ENCODE data around the gene PCMTD2. TPM values are rescaled to one million over a fixed set of nuclear protein-coding genes. Genes with fewer than 3 reads are reported as not detected.

Gene PCMTD2
- total RNA-seq, 4 donors from 2014 or later: 51.3 to 96.9 (median 75.4) TPM

GRCh38 chr20:64258071-64258823 is 2.7 kb downstream of the PCMTD2 start:
- Histone ChIP-seq H3K27ac (no peak overlapping the region), H3K36me3 (no peaks in the 10 kb centered on the region), H3K4me1 (peaks cover 63 to 64% of the 10 kb centered on the region in 2 donors), H3K9me3 (no peaks in the 10 kb centered on the region), H3K27me3 (no peaks in the 10 kb centered on the region), H3K4me3 (peak overlapping the region in 1 of 4 donors; percentile 4)
- no peak for DNase-seq
- no peak for TF ChIP-seq CTCF (IDR thresholded peaks at IDR 0.05 in 4 of 5, conservative IDR thresholded peaks at IDR 0.05 in 1 of 5)
- TF ChIP-seq POLR2A (IDR thresholded peaks at IDR 0.05): no peak
- in situ Hi-C loops (cut with MboI; ENCODE audit: low sequenced_read_pairs in 4 of 4): no loop called here
- ATAC-seq: no peak
- intact Hi-C loops (cut with DNase I; ENCODE audit: low total_unique reads): no loop called here

- H3K4me3 ChIP-seq: no peak overlapping the region
- intact Hi-C loops (cut with DNase I; ENCODE audit: low total_unique reads) (no loop called here), in situ Hi-C loops (cut with MboI; ENCODE audit: low sequenced_read_pairs in 4 of 4) (no loop called here)
- ATAC-seq (no peak), DNase-seq (no peak)
- peak overlapping the region in 3 of 4 donors; percentile 45 to 66 (median 50) for H3K27ac ChIP-seq
- H3K27me3 ChIP-seq: no peaks in the 10 kb centered on the region
- H3K36me3 ChIP-seq: no peaks in the 10 kb centered on the region
- peaks cover 80 to 84% of the 10 kb centered on the region in 2 donors for H3K4me1 ChIP-seq
- H3K9me3 ChIP-seq: no peaks in the 10 kb centered on the region
- no peak for TF ChIP-seq POLR2A (IDR thresholded peaks at IDR 0.05)
- TF ChIP-seq CTCF (IDR thresholded peaks at IDR 0.05 in 4 of 5, conservative IDR thresholded peaks at IDR 0.05 in 1 of 5): no peak
Observed at GRCh38 chr20:64260239-64260638, 4.7 kb downstream of the PCMTD2 start.

- in situ Hi-C loops (cut with MboI; ENCODE audit: low sequenced_read_pairs in 4 of 4) (no loop called here), intact Hi-C loops (cut with DNase I; ENCODE audit: low total_unique reads) (no loop called here)
- peak in 1 of 2 donors; percentile 28 for DNase-seq
- no peaks in the 10 kb centered on the region for H3K9me3 ChIP-seq
- H3K4me1 ChIP-seq: peaks cover 88% of the 10 kb centered on the region in 2 donors
- no peaks in the 10 kb centered on the region for H3K36me3 ChIP-seq
- ATAC-seq: peak; percentile 47 to 68
- TF ChIP-seq POLR2A (IDR thresholded peaks at IDR 0.05) (no peak), CTCF (IDR thresholded peaks at IDR 0.05 in 4 of 5, conservative IDR thresholded peaks at IDR 0.05 in 1 of 5) (no peak)
- H3K4me3 ChIP-seq: peak overlapping the region in 3 of 4 donors; percentile 10 to 23 (median 17)
- no peaks in the 10 kb centered on the region for H3K27me3 ChIP-seq
- peak overlapping the region; percentile 18 to 66 (median 48) for H3K27ac ChIP-seq
Observed at GRCh38 chr20:64261138-64261537, 5.6 kb downstream of the PCMTD2 start.

- intact Hi-C loops (cut with DNase I; ENCODE audit: low total_unique reads) (no loop called here), in situ Hi-C loops (cut with MboI; ENCODE audit: low sequenced_read_pairs in 4 of 4) (no loop called here)
- DNase-seq (no peak), ATAC-seq (no peak)
- Histone ChIP-seq H3K4me1 (peaks cover 82 to 84% of the 10 kb centered on the region in 2 donors), H3K36me3 (peaks cover 0 to 4% of the 10 kb centered on the region in 2 donors), H3K9me3 (no peaks in the 10 kb centered on the region), H3K27me3 (no peaks in the 10 kb centered on the region), H3K27ac (no peak overlapping the region), H3K4me3 (no peak overlapping the region)
- TF ChIP-seq CTCF (IDR thresholded peaks at IDR 0.05 in 4 of 5, conservative IDR thresholded peaks at IDR 0.05 in 1 of 5) (no peak), POLR2A (IDR thresholded peaks at IDR 0.05) (no peak)
Observed at GRCh38 chr20:64264091-64264490, 8.5 kb downstream of the PCMTD2 start.
